GM23248 (cell line): ENCODE results near the gene CAMTA1.
"Not testable (repeated sequence)": the region's sequence is repeated elsewhere in the genome, so short reads cannot be mapped to it uniquely, and the experiment has no call there.

Source experiments
- EZH2 ChIP-seq: fragments of 200-600 bp; sonication (generic); IDR thresholded peaks from 2 replicates; pipeline ENCODE4 v1.6.1; 2018; ENCODE audit warnings: antibody characterized with exemption, mild to moderate bottlenecking; ENCODE audit not compliant: insufficient read depth, poor library complexity, severe bottlenecking
- EZH2phosphoT487 ChIP-seq: fragments of 200-600 bp; sonication (generic); IDR thresholded peaks from 2 replicates; pipeline ENCODE4 v1.6.1; 2018; ENCODE audit warnings: antibody characterized with exemption, moderate library complexity, mild to moderate bottlenecking, low read depth; ENCODE audit not compliant: insufficient read depth

GRCh38 chr1:7417618-7418017, 632.4 kb downstream of the CAMTA1 start:
- not testable (repeated sequence) for TF ChIP-seq EZH2, EZH2phosphoT487
